Spleen (tissue), 11 donors: Measurements from ENCODE around the gene SGTA. TPM values are rescaled to one million over a fixed set of nuclear protein-coding genes. Genes with fewer than 3 reads are reported as not detected.

Source experiments
- DNase-seq: peaks from one replicate; pipeline ENCODE4 v3.0.0-alpha.2; 2020
- H3K27ac ChIP-seq, 8 donors: fragments of 200-600 bp; sonication (generic) in 7 of 8; 1 replicate in 4 of 8; 2 replicates in 4 of 8; pipeline versions ENCODE4 v1.5.0 to v1.8.0; 2016 to 2021; ENCODE audit warnings: inconsistent platforms in 4 of 8, mild to moderate bottlenecking in 4 of 8, moderate library complexity in 1 of 8
- H3K27me3 ChIP-seq, 7 donors: fragments of 200-600 bp; sonication (generic) in 6 of 7; replicated peaks in 1 of 7; 1 replicate in 4 of 7; 2 replicates in 3 of 7; pipeline versions ENCODE4 v1.5.0 to v1.8.0; 2016 to 2021; ENCODE audit warnings: inconsistent platforms in 3 of 7, mild to moderate bottlenecking in 1 of 7
- H3K36me3 ChIP-seq, 6 donors: fragments of 200-600 bp; sonication (generic) in 5 of 6; 1 replicate in 4 of 6; 2 replicates in 2 of 6; pipeline versions ENCODE4 v1.5.0 to v1.8.0; 2016 to 2021; ENCODE audit warnings: inconsistent platforms in 2 of 6
- H3K4me1 ChIP-seq, 6 donors: fragments of 200-600 bp; sonication (generic) in 5 of 6; 1 replicate in 3 of 6; 2 replicates in 3 of 6; pipeline versions ENCODE4 v1.5.0 to v1.8.0; 2016 to 2021; ENCODE audit warnings: inconsistent platforms in 3 of 6
- H3K4me3 ChIP-seq, 8 donors: fragments of 200-600 bp; sonication (generic) in 7 of 8; 1 replicate in 4 of 8; 2 replicates in 4 of 8; pipeline versions ENCODE4 v1.5.0 to v1.8.0; 2016 to 2021; ENCODE audit warnings: inconsistent platforms in 4 of 8, mild to moderate bottlenecking in 4 of 8, moderate library complexity in 2 of 8
- H3K9me3 ChIP-seq, 8 donors: fragments of 200-600 bp; sonication (generic) in 7 of 8; 1 replicate in 4 of 8; 2 replicates in 4 of 8; pipeline versions ENCODE4 v1.5.0 to v1.8.0; 2016 to 2021; ENCODE audit warnings: inconsistent platforms in 4 of 8
- POLR2A ChIP-seq, 3 donors: fragments of 450-650 bp; IDR thresholded peaks; one replicate each; pipeline ENCODE4 v1.5.1; 2017; ENCODE audit warnings: antibody characterized with exemption in 3 of 3, mild to moderate bottlenecking in 1 of 3
- POLR2AphosphoS5 ChIP-seq, 3 donors: sonication (generic); formaldehyde crosslinking; IDR thresholded peaks; one replicate each; pipeline ENCODE4 v1.5.1; 2017; ENCODE audit warnings: antibody characterized with exemption in 3 of 3
- WGBS, 5 donors: extraction: QIAGEN DNeasy Blood & Tissue Kit in 3 of 5; methylation state at CpG; one replicate each; pipeline versions ENCODE4 v1.1.5 to v1.1.7; 2013 to 2018; 5-methylcytosine and 5-hydroxymethylcytosine counted together
- intact Hi-C: fragments of 100-400 bp; cut with DNase I; formaldehyde crosslinking; loops from one replicate; pipeline ENCODE4 v1.15.0; 2023; ENCODE audit warnings: low total_unique reads
- polyA plus RNA-seq, 3 donors: library from polyadenylated mRNA; stranded (reverse); fragments of 200-250 nt; gene quantifications; one replicate each; pipeline ENCODE4 v1.2.1, GENCODE V29; 2013
- total RNA-seq, 7 donors: library from RNA; depleted of rRNA in 3 of 7; stranded (reverse); fragments of >200 nt in 3 of 7; fragmentation: NEBNext Ultra II Directional in 4 of 7; extraction: Animal tissue kit (Norgen Biotek cat#: 25700) in 4 of 7; gene quantifications; one replicate each; pipeline versions ENCODE4 v1.1.0 to v1.2.1, GENCODE V29; 2016 to 2021
- TF ChIP-seq, protein P1 (sequence below), 11 experiments: fragments of 200-600 bp in 7 of 11; fragments of 450-650 bp in 4 of 11; sonication (generic) in 4 of 11; IDR thresholded peaks in 8 of 11; conservative IDR thresholded peaks in 3 of 11; 1 replicate in 7 of 11; 2 replicates in 4 of 11; pipeline versions ENCODE4 v1.4.0 to v1.8.0; 2016 to 2021; ENCODE audit warnings: antibody characterized with exemption in 11 of 11, inconsistent platforms in 4 of 11, mild to moderate bottlenecking in 1 of 11
- donor health status: healthy with polysubstance abuse.
- donor health status: DM: no; HTN: no; CAD: no; lungs with moderate emphysema.
- donor health status: DM: no; HTN: no; CAD: no.
- donor health status: Bipolar disorder and iron deficiency.
- donor health status: healthy.
- donor health status: DM: no; HTN: no; CAD: no.
- donor health status: DM: yes; HTN: yes; CAD: no.

SGTA gene
- total and polyA plus RNA-seq, 10 donors, result 36.5 to 63.0 (median 45.2) TPM

DNA sequence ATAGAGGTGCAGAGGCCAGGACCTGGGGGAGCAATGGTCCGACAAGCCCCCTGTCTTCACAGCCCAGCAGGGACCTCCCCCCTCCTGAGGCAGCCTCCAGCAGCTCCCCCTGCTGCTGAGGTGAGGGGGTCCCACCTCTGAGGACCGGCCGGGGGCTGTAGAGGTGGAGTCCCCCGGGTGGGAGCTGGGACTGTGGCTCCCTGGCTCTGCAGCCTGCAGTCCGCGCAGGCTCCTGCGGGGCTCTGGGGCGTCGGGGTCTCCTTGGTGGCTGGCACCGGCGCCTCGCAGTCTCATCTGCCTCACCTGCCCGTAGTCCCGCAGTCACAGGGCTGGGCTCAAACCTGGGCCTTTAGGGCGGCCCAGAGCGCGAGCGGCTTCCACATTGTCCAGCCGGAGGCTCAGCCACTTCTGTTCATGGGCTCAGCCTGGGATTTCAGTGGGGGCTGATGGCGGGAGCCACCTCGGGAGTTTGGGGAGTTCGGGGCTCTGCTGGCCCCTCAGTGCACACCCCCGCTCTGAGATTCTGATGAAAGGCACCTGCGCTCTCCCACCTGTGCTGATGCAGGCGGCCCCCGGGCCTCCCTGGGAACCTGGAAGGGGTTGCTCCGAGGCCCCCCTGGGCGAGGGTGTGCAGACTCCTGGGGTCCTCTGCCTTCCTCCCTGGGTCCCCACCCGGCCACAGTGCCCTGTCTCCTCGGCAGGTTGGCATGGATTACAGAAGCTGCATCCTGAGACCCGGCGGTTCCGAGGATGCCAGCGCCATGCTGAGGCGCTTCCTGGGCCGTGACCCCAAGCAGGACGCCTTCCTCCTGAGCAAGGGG lies 29.6 kb upstream of the SGTA start:
- Histone ChIP-seq H3K4me3 (no peak overlapping the region), H3K9me3 (no peaks in the 10 kb centered on the region), H3K27ac (no peak overlapping the region), H3K36me3 (peaks cover 0 to 78% (median 52%) of the 10 kb centered on the region in 6 donors), H3K27me3 (no peaks in the 10 kb centered on the region), H3K4me1 (no peaks in the 10 kb centered on the region)
- intact Hi-C loops, result no loop called here
- 91 to 96% (median 93%) methylated on average over 8 to 37 of the region's 37 CpGs; no CpG with 5 or more reads in 1 of the 5 donors for WGBS, 5 donors
- TF ChIP-seq, protein P1, sequence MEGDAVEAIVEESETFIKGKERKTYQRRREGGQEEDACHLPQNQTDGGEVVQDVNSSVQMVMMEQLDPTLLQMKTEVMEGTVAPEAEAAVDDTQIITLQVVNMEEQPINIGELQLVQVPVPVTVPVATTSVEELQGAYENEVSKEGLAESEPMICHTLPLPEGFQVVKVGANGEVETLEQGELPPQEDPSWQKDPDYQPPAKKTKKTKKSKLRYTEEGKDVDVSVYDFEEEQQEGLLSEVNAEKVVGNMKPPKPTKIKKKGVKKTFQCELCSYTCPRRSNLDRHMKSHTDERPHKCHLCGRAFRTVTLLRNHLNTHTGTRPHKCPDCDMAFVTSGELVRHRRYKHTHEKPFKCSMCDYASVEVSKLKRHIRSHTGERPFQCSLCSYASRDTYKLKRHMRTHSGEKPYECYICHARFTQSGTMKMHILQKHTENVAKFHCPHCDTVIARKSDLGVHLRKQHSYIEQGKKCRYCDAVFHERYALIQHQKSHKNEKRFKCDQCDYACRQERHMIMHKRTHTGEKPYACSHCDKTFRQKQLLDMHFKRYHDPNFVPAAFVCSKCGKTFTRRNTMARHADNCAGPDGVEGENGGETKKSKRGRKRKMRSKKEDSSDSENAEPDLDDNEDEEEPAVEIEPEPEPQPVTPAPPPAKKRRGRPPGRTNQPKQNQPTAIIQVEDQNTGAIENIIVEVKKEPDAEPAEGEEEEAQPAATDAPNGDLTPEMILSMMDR (IDR thresholded peaks at IDR 0.05 in 8 of 11, conservative IDR thresholded peaks at IDR 0.05 in 3 of 11), result no peak
- TF ChIP-seq POLR2A (IDR thresholded peaks at IDR 0.05) (no peak), POLR2AphosphoS5 (IDR thresholded peaks at IDR 0.05) (no peak)
- DNase-seq, result no peak

DNA sequence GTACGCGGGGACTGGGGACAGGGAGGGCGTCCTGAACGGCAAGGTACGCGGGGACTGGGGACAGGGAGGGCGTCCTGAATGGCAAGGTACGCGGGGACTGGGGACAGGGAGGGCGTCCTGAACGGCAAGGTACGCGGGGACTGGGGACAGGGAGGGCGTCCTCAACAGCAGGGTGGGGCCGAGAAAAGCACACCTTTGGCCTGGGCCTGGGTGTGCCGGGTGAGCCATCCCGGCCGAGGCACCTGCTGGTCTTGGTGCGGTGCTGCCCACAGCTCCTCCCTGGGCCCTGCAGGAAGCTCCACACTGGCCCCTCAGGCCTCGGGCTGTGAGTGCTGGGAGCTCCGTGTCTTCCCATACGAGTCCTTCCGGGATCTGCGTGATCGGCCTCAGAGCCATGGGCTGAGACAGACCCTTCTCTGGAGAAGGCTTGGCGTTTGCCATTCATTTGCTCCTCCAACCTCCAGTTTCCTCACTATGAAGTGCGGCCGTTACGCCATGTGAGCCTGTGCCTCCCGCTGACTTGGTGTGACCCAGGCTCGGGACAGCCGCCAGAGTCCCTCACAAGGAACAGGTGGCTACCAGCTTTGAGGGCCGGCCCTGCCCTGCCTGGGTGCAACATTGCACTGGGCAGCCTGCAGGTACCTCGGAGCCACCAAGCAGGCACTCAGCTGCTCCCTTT lies 28.8 kb upstream of the SGTA start:
- H3K4me1 ChIP-seq, result no peaks in the 10 kb centered on the region
- intact Hi-C loops, result no loop called here
- no peaks in the 10 kb centered on the region for H3K27me3 ChIP-seq
- DNase-seq, result no peak
- no peaks in the 10 kb centered on the region for H3K9me3 ChIP-seq
- H3K27ac ChIP-seq, result no peak overlapping the region
- TF ChIP-seq POLR2A (IDR thresholded peaks at IDR 0.05) (no peak), POLR2AphosphoS5 (IDR thresholded peaks at IDR 0.05) (no peak)
- TF ChIP-seq, protein P1 (IDR thresholded peaks at IDR 0.05 in 8 of 11, conservative IDR thresholded peaks at IDR 0.05 in 3 of 11), result no peak
- peaks cover 0 to 86% (median 59%) of the 10 kb centered on the region in 6 donors for H3K36me3 ChIP-seq
- WGBS, 5 donors, result 92 to 97% (median 94%) methylated on average over 25 to 34 of the region's 34 CpGs
- H3K4me3 ChIP-seq, result no peak overlapping the region

DNA sequence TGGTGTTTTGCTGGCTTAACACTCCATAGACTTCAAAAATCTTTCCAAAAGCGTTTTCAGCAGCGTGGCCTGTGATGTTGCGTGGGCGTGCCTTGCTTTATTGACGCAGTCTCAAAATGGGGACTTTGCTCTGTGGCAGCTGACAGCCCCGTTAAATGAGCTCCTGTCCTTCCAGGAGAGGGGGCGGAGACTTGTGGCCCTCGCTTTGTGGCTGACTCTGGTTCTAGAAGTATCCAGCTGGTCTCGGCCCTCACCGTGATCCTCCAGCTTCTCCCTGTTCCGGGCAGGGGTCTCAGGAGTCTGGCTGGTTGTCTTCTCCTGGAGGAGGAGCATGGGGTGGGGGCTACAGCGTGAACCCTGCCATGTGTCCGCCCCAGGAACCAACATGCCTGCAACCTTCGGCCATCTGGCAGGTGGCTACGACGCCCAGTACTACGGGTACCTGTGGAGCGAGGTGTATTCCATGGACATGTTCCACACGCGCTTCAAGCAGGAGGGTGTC lies 28.2 kb upstream of the SGTA start:
- no peak for DNase-seq
- Histone ChIP-seq H3K36me3 (peaks cover 0 to 92% (median 64%) of the 10 kb centered on the region in 6 donors), H3K4me1 (no peaks in the 10 kb centered on the region), H3K27me3 (no peaks in the 10 kb centered on the region), H3K27ac (no peak overlapping the region), H3K4me3 (no peak overlapping the region), H3K9me3 (no peaks in the 10 kb centered on the region)
- intact Hi-C loops, result no loop called here
- WGBS, 5 donors, result 95 to 98% (median 96%) methylated on average over 15 to 20 of the region's 20 CpGs
- TF ChIP-seq POLR2AphosphoS5 (IDR thresholded peaks at IDR 0.05), result no peak
- TF ChIP-seq POLR2A (IDR thresholded peaks at IDR 0.05), result no peak
- TF ChIP-seq, protein P1 (IDR thresholded peaks at IDR 0.05 in 8 of 11, conservative IDR thresholded peaks at IDR 0.05 in 3 of 11), result no peak
